SHP77 treated with DMSO at 0.1 percent for 48 hours (cell line): ENCODE results near the gene FBXO36.

Experiments used
- DNase-seq: peaks from one replicate; lab custom pipeline; 2025; lab: John Stamatoyannopoulos, UW

The FBXO36 gene

GRCh38 chr2:229970406-229970805 is 48.1 kb downstream of the FBXO36 start:
- no peak for DNase-seq

- DNase-seq, result no peak
Measured at GRCh38 chr2:229971298-229971790, 49.0 kb downstream of the FBXO36 start.

- DNase-seq, result no peak
Measured at GRCh38 chr2:229974266-229974665, 52.0 kb downstream of the FBXO36 start.

- DNase-seq, result no peak
Measured at GRCh38 chr2:229980431-229981184, 58.3 kb downstream of the FBXO36 start.

- DNase-seq, result no peak
Measured at GRCh38 chr2:229993236-229993635, 70.9 kb downstream of the FBXO36 start.

GRCh38 chr2:229996320-229996719 is 74.0 kb downstream of the FBXO36 start:
- no peak for DNase-seq

- DNase-seq, result no peak
Measured at GRCh38 chr2:229997565-229997964, 75.3 kb downstream of the FBXO36 start.

- no peak for DNase-seq
Measured at GRCh38 chr2:230000118-230000841, 78.0 kb downstream of the FBXO36 start.

GRCh38 chr2:230007931-230008707 is 85.8 kb downstream of the FBXO36 start:
- peak; percentile 18 for DNase-seq

- no peak for DNase-seq
Measured at GRCh38 chr2:230008708-230009066, 86.4 kb downstream of the FBXO36 start.

GRCh38 chr2:230010501-230010900 is 88.2 kb downstream of the FBXO36 start:
- no peak for DNase-seq

- DNase-seq, result no peak
Measured at GRCh38 chr2:230011617-230012016, 89.3 kb downstream of the FBXO36 start.

- DNase-seq, result no peak
Measured at GRCh38 chr2:230012267-230012884, 90.1 kb downstream of the FBXO36 start.

- no peak for DNase-seq
Measured at GRCh38 chr2:230016844-230017243, 94.5 kb downstream of the FBXO36 start.

GRCh38 chr2:230018153-230018552 is 95.8 kb downstream of the FBXO36 start:
- no peak for DNase-seq

GRCh38 chr2:230019742-230020141 is 97.4 kb downstream of the FBXO36 start:
- no peak for DNase-seq

- no peak for DNase-seq
Measured at GRCh38 chr2:230023313-230023712, 101.0 kb downstream of the FBXO36 start.

- no peak for DNase-seq
Measured at GRCh38 chr2:230042195-230042594, 119.9 kb downstream of the FBXO36 start.

GRCh38 chr2:230043025-230043424 is 120.7 kb downstream of the FBXO36 start:
- no peak for DNase-seq

GRCh38 chr2:230043461-230043860 is 121.2 kb downstream of the FBXO36 start:
- DNase-seq, result no peak

GRCh38 chr2:230046491-230046890 is 124.2 kb downstream of the FBXO36 start:
- DNase-seq, result no peak

- DNase-seq, result no peak
Measured at GRCh38 chr2:230048010-230048671, 125.8 kb downstream of the FBXO36 start.
